Tibial nerve (tissue), 4 donors: ENCODE data around the gene ATXN1L.

Source experiments
- EP300 ChIP-seq, 2 donors: sonication (generic); formaldehyde crosslinking; IDR thresholded peaks; one replicate each; pipeline ENCODE4 v1.6.1; 2017; ENCODE audit warnings: antibody characterized with exemption in 2 of 2, mild to moderate bottlenecking in 1 of 2
- TF ChIP-seq, protein P1 (sequence below), 5 experiments: fragments of 200-600 bp in 3 of 5; fragments of 450-650 bp in 2 of 5; sonication (generic) in 3 of 5; IDR thresholded peaks; one replicate each; pipeline ENCODE4 v1.5.1; 2016 to 2019; ENCODE audit warnings: antibody characterized with exemption in 5 of 5, mild to moderate bottlenecking in 3 of 5, moderate library complexity in 2 of 5

DNA sequence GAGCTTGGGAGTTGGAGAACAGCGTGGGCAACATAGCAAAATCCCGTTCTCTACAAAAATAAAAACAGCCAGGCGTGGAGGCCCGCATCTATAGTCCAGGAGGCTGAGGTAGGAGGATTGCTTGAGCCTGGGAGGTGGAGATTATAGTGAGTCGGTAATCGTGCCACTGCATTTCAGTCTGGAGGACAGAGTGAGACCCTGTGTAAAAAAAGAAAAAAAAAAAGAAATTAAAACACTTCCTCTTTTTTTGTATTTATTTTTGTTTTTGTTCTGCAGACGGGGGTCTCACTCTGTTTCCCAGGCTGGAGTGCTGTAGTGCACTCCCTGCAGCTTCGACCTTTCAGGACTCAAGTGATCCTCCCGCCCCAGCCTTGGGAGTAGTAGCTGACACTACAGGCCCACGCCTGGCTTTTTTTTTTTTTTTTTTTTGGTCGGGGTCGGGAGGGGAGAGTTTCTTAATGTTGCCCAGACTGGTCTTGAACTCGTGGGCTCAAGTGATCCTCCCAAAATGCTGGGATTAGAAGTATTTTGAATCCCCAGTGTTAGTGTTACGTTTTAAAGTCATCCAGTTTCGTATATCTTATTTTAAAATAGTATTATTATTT, 51.1 kb downstream of the ATXN1L start:
- TF ChIP-seq, protein P1, sequence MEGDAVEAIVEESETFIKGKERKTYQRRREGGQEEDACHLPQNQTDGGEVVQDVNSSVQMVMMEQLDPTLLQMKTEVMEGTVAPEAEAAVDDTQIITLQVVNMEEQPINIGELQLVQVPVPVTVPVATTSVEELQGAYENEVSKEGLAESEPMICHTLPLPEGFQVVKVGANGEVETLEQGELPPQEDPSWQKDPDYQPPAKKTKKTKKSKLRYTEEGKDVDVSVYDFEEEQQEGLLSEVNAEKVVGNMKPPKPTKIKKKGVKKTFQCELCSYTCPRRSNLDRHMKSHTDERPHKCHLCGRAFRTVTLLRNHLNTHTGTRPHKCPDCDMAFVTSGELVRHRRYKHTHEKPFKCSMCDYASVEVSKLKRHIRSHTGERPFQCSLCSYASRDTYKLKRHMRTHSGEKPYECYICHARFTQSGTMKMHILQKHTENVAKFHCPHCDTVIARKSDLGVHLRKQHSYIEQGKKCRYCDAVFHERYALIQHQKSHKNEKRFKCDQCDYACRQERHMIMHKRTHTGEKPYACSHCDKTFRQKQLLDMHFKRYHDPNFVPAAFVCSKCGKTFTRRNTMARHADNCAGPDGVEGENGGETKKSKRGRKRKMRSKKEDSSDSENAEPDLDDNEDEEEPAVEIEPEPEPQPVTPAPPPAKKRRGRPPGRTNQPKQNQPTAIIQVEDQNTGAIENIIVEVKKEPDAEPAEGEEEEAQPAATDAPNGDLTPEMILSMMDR (IDR thresholded peaks at IDR 0.05) = no peak
- TF ChIP-seq EP300 (IDR thresholded peaks at IDR 0.05) = no peak
